GM12878 (cell line): ENCODE measurements around the gene CMYA5. TPM values are rescaled to one million over a fixed set of nuclear protein-coding genes. Genes with fewer than 3 reads are reported as not detected.

Source experiments
- ATAC-seq: fragments of 200-7000 bp; cut with Tn5 transposase; 3 replicates; pipeline ENCODE4 v1.9.1; 2020; ENCODE audit warnings: mild to moderate bottlenecking, moderate library complexity
- BruUV-seq: library from RNA; stranded (reverse); fragments of 400-500 nt; replicated peaks from 2 replicates; lab custom pipeline; 2021; lab: Mats Ljungman, UMichigan
- CTCF ChIA-PET: fragments of 300-600 bp; sonication (Branson Sonifier 250); formaldehyde crosslinking; extraction: SDS; loops from one replicate; lab custom pipeline; 2021; ENCODE audit warnings: inconsistent platforms; lab: Yijun Ruan, JAX
- POLR2A ChIA-PET: fragments of 350-600 bp; formaldehyde crosslinking; extraction: SDS; loops from one replicate; lab custom pipeline; 2021; ENCODE audit warnings: inconsistent platforms; lab: Charles Lee
- RAD21 ChIA-PET: fragments of 300-600 bp; sonication (Branson Sonifier 250); formaldehyde crosslinking; loops from one replicate; lab custom pipeline; 2023; ENCODE audit warnings: antibody characterized with exemption; ENCODE audit not compliant: unreplicated experiment; lab: Charles Lee
- SMC1A ChIA-PET: fragments of 300-600 bp; sonication (Branson Sonifier 250); formaldehyde crosslinking; loops from one replicate; lab custom pipeline; 2023; ENCODE audit not compliant: unreplicated experiment, uncharacterized antibody; lab: Charles Lee
- DNase-seq: peaks from one replicate; pipeline ENCODE4 v3.0.0-alpha.2; 2011; ENCODE audit warnings: low read depth, low spot score
- FAIRE-seq: peaks from 3 replicates; lab custom pipeline; 2011; peaks lifted over from hg19 to GRCh38; lab: Jason Lieb, UNC
- H2AFZ ChIP-seq: 2 replicates; pipeline ENCODE4 v1.6.0; 2011; ENCODE audit warnings: low read depth, low read length, control low read depth; ENCODE audit not compliant: control insufficient read depth
- H3K27ac ChIP-seq: 2 replicates; pipeline ENCODE4 v1.5.1; 2011; ENCODE audit warnings: control low read depth; ENCODE audit not compliant: control insufficient read depth, insufficient read depth
- H3K27me3 ChIP-seq, 2 experiments: replicated peaks in 1 of 2; 2 replicates each; pipeline versions ENCODE4 v1.6.0 to v1.6.1; 2011; ENCODE audit warnings: low read length in 1 of 2; ENCODE audit not compliant: control insufficient read depth in 2 of 2, insufficient read depth in 2 of 2
- H3K36me3 ChIP-seq, 2 experiments: 2 replicates each; pipeline ENCODE4 v1.5.1; 2011; ENCODE audit warnings: low read length in 1 of 2; ENCODE audit not compliant: control insufficient read depth in 2 of 2, insufficient read depth in 2 of 2
- H3K4me1 ChIP-seq: 2 replicates; pipeline ENCODE4 v1.6.1; 2011; ENCODE audit warnings: mild to moderate bottlenecking, low read length, moderate library complexity, mixed read lengths; ENCODE audit not compliant: control insufficient read depth, insufficient read depth
- H3K4me2 ChIP-seq: 2 replicates; pipeline ENCODE4 v1.6.0; 2011; ENCODE audit warnings: control low read depth; ENCODE audit not compliant: control insufficient read depth, insufficient read depth
- H3K4me3 ChIP-seq: fragments of 200-600 bp; sonication (generic); 2 replicates; pipeline ENCODE4 v1.5.1; 2016
- H3K79me2 ChIP-seq: 2 replicates; pipeline ENCODE4 v1.6.0; 2011; ENCODE audit warnings: low read length; ENCODE audit not compliant: control insufficient read depth, insufficient read depth
- H3K9ac ChIP-seq: 2 replicates; pipeline ENCODE4 v1.8.0; 2011; ENCODE audit warnings: low read length, control low read depth, mixed read lengths; ENCODE audit not compliant: control insufficient read depth, insufficient read depth
- H3K9me3 ChIP-seq: replicated peaks from 3 replicates; pipeline ENCODE4 v1.5.1; 2011; ENCODE audit warnings: mild to moderate bottlenecking, low read length; ENCODE audit not compliant: control insufficient read depth, insufficient read depth
- H4K20me1 ChIP-seq: 2 replicates; pipeline ENCODE4 v1.6.0; 2011; ENCODE audit not compliant: control insufficient read depth, insufficient read depth
- BCL11A ChIP-seq: IDR thresholded peaks from 2 replicates; pipeline ENCODE4 v1.6.1; 2011; ENCODE audit warnings: low read depth, low read length
- CHD2 ChIP-seq: IDR thresholded peaks from 2 replicates; pipeline ENCODE4 v1.6.1; 2011; ENCODE audit warnings: low read depth, low read length, improper control_type of control experiment, borderline replicate concordance
- CREB1 ChIP-seq: IDR thresholded peaks from 2 replicates; pipeline ENCODE4 v1.6.1; 2012; ENCODE audit warnings: low read depth, mild to moderate bottlenecking, inconsistent platforms
- IKZF2 ChIP-seq, 2 experiments: fragments of 450-650 bp; IDR thresholded peaks; 2 replicates each; pipeline ENCODE4 v1.6.1; 2017; ENCODE audit warnings: mild to moderate bottlenecking in 2 of 2, moderate library complexity in 2 of 2
- MXI1 ChIP-seq: fragments of 150-350 bp; IDR thresholded peaks from 2 replicates; pipeline ENCODE4 v1.6.1; 2011; ENCODE audit warnings: low read depth, mild to moderate bottlenecking, inconsistent platforms, low read length, improper control_type of control experiment
- SMARCA5 ChIP-seq: fragments of 450-650 bp; IDR thresholded peaks from 2 replicates; pipeline ENCODE4 v1.6.1; 2017; ENCODE audit warnings: mild to moderate bottlenecking
- SREBF2 ChIP-seq: IDR thresholded peaks from 2 replicates; pipeline ENCODE4 v1.6.1; 2012; ENCODE audit warnings: mild to moderate bottlenecking, low read length
- TARDBP ChIP-seq: IDR thresholded peaks from 2 replicates; pipeline ENCODE4 v1.6.1; 2016; ENCODE audit warnings: borderline replicate concordance
- TCF12 ChIP-seq: IDR thresholded peaks from 2 replicates; pipeline ENCODE4 v1.6.1; 2011; ENCODE audit warnings: low read depth, mild to moderate bottlenecking, low read length
- TCF3 ChIP-seq: IDR thresholded peaks from 2 replicates; pipeline ENCODE4 v1.6.1; 2012; ENCODE audit warnings: low read depth, mild to moderate bottlenecking, low read length, borderline replicate concordance; ENCODE audit not compliant: insufficient read depth
- WRNIP1 ChIP-seq: IDR thresholded peaks from 2 replicates; pipeline ENCODE4 v1.6.1; 2011; ENCODE audit warnings: low read depth, low read length, improper control_type of control experiment, borderline replicate concordance
- YY1 ChIP-seq: IDR thresholded peaks from 2 replicates; pipeline ENCODE4 v1.6.1; 2011; ENCODE audit warnings: low read depth, mild to moderate bottlenecking, low read length
- ZNF24 ChIP-seq: fragments of 450-650 bp; IDR thresholded peaks from 2 replicates; pipeline ENCODE4 v1.6.1; 2017; ENCODE audit warnings: antibody characterized with exemption, mild to moderate bottlenecking
- WGBS: methylation state at CpG from one replicate; pipeline ENCODE4 v1.1.6; 2016; ENCODE audit warnings: low lambda C conversion rate; ENCODE audit not compliant: insufficient replicate concordance, insufficient coverage; ENCODE audit errors: missing lambda C conversion rate; 5-methylcytosine and 5-hydroxymethylcytosine counted together
- in situ Hi-C: fragments of 300-500 bp; cut with MboI; formaldehyde crosslinking; loops from 9 replicates; pipeline ENCODE4 v1.14.3; 2018; ENCODE audit warnings: mixed read lengths
- intact Hi-C: fragments of 100-400 bp; cut with micrococcal nuclease; formaldehyde crosslinking; loops from one replicate; pipeline ENCODE4 v1.14.2; 2022; ENCODE audit not compliant: unreplicated experiment
- polyA plus RNA-seq, 11 experiments: library from polyadenylated mRNA; depleted of rRNA in 4 of 11; unstranded in 6 of 11; stranded (reverse) in 5 of 11; fragments of >200 nt; fragmentation: Nextera tagmentation in 4 of 11; fragmentation: Illumina TruSeq in 1 of 11; extraction: Ambion mirVana in 4 of 11; extraction: Trizol in 1 of 11; gene quantifications; 1 replicate in 1 of 11; 2 replicates in 10 of 11; pipeline versions ENCODE4 v1.2.1 to v1.2.3, GENCODE V29; 2011 to 2016; ENCODE audit warnings: inconsistent platforms in 2 of 11, missing spikeins in 2 of 11, low read depth in 1 of 11
- total RNA-seq, 4 experiments: library from RNA; depleted of rRNA in 3 of 4; stranded (reverse); fragments of >200 nt in 3 of 4; fragmentation: Illumina TruSeq in 1 of 4; extraction: Trizol in 1 of 4; gene quantifications; 2 replicates each; pipeline versions ENCODE4 v1.2.1 to v1.2.3, GENCODE V29; 2013 to 2021
- TF ChIP-seq, protein P1 (sequence below): fragments of 450-650 bp; IDR thresholded peaks from 2 replicates; pipeline ENCODE4 v1.6.1; 2018; ENCODE audit warnings: mild to moderate bottlenecking, low read depth, moderate library complexity; ENCODE audit not compliant: partially characterized antibody
- TF ChIP-seq, protein P2 (sequence below): fragments of 450-650 bp; formaldehyde crosslinking; IDR thresholded peaks from 2 replicates; pipeline ENCODE4 v1.5.0; 2022; ENCODE audit warnings: mild to moderate bottlenecking, missing genetic modification characterization
- TF ChIP-seq, protein P3 (sequence below): fragments of 450-650 bp; IDR thresholded peaks from 2 replicates; pipeline ENCODE4 v1.6.1; 2014; ENCODE audit warnings: mild to moderate bottlenecking
- TF ChIP-seq, protein P4 (sequence below): fragments of 450-650 bp; conservative IDR thresholded peaks from 2 replicates; pipeline ENCODE4 v1.6.1; 2017; ENCODE audit warnings: mild to moderate bottlenecking, moderate library complexity

Gene CMYA5
- total and polyA plus RNA-seq, 10 of the 15 experiments (the other 5 are each of a cell fraction or from before 2014, with no cell fraction given), result 0.01 to 0.34 (median 0.16) TPM; not detected in 1

DNA sequence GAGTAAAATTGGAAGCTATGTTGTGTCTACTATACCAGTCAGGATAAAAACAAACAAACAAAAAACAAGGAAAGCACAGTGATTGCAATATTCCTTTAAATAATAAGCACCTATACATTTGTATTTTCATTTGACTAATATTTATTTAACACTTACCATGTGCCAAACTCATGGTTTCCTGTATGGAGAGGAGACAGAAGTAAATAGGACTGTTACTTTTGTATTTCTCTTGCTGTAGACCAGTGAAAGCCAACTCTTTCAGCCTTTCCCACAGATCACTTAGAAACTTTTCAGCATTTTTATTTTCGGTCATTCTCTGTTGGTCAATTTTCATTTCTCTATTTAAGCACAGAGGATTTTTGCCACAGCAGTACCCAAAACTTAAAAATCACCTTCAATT lies 4.5 kb downstream of the CMYA5 start:
- peaks cover 10% of the 10 kb centered on the region; the same call in 1 of the 2 replicates for H3K4me1 ChIP-seq
- H3K36me3 ChIP-seq, result no peaks in the 10 kb centered on the region
- H3K27ac ChIP-seq, result no peak overlapping the region
- intact Hi-C loops, result no loop called here
- BruUV-seq, result no TSS peak
- ChIA-PET RAD21 (no interaction called here), POLR2A (interaction anchor here (0.6 kb wide), 1 partner anchor 668 kb away, joined by 3 read pairs; no protein-coding TSS in a partner anchor), SMC1A (interaction anchor here (0.6 to 0.7 kb wide), 2 partner anchors 14 to 122 kb away, joined by 3 read pairs; no protein-coding TSS in a partner anchor), CTCF (interaction anchor here (1.3 to 1.4 kb wide), 2 partner anchors 9 to 389 kb away, joined by 5 read pairs; no protein-coding TSS in a partner anchor)
- no peak overlapping the region for H3K4me2 ChIP-seq
- no peaks in the 10 kb centered on the region for H3K27me3 ChIP-seq
- no peaks in the 10 kb centered on the region for H3K79me2 ChIP-seq
- no peak overlapping the region for H3K4me3 ChIP-seq
- in situ Hi-C loops, result no loop called here
- no peak overlapping the region for H2AFZ ChIP-seq
- ATAC-seq (no peak), FAIRE-seq (no peak), DNase-seq (no peak)
- WGBS, result 96% methylated on average over 1 of the region's 1 CpG
- H3K9me3 ChIP-seq, result no peaks in the 10 kb centered on the region
- no peaks in the 10 kb centered on the region for H4K20me1 ChIP-seq
- H3K9ac ChIP-seq, result no peak overlapping the region
- no peak for TF ChIP-seq TCF12
- TF ChIP-seq CHD2, result no peak
- TF ChIP-seq, protein P1, sequence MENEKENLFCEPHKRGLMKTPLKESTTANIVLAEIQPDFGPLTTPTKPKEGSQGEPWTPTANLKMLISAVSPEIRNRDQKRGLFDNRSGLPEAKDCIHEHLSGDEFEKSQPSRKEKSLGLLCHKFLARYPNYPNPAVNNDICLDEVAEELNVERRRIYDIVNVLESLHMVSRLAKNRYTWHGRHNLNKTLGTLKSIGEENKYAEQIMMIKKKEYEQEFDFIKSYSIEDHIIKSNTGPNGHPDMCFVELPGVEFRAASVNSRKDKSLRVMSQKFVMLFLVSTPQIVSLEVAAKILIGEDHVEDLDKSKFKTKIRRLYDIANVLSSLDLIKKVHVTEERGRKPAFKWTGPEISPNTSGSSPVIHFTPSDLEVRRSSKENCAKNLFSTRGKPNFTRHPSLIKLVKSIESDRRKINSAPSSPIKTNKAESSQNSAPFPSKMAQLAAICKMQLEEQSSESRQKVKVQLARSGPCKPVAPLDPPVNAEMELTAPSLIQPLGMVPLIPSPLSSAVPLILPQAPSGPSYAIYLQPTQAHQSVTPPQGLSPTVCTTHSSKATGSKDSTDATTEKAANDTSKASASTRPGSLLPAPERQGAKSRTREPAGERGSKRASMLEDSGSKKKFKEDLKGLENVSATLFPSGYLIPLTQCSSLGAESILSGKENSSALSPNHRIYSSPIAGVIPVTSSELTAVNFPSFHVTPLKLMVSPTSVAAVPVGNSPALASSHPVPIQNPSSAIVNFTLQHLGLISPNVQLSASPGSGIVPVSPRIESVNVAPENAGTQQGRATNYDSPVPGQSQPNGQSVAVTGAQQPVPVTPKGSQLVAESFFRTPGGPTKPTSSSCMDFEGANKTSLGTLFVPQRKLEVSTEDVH, result no peak
- TF ChIP-seq TCF3, result no peak
- no peak for TF ChIP-seq TARDBP
- TF ChIP-seq MXI1, result no peak
- TF ChIP-seq ZNF24, result no peak
- TF ChIP-seq IKZF2 (IDR thresholded peaks at IDR 0.05), result no peak
- TF ChIP-seq YY1, result no peak
- TF ChIP-seq SREBF2, result no peak
- TF ChIP-seq, protein P2, sequence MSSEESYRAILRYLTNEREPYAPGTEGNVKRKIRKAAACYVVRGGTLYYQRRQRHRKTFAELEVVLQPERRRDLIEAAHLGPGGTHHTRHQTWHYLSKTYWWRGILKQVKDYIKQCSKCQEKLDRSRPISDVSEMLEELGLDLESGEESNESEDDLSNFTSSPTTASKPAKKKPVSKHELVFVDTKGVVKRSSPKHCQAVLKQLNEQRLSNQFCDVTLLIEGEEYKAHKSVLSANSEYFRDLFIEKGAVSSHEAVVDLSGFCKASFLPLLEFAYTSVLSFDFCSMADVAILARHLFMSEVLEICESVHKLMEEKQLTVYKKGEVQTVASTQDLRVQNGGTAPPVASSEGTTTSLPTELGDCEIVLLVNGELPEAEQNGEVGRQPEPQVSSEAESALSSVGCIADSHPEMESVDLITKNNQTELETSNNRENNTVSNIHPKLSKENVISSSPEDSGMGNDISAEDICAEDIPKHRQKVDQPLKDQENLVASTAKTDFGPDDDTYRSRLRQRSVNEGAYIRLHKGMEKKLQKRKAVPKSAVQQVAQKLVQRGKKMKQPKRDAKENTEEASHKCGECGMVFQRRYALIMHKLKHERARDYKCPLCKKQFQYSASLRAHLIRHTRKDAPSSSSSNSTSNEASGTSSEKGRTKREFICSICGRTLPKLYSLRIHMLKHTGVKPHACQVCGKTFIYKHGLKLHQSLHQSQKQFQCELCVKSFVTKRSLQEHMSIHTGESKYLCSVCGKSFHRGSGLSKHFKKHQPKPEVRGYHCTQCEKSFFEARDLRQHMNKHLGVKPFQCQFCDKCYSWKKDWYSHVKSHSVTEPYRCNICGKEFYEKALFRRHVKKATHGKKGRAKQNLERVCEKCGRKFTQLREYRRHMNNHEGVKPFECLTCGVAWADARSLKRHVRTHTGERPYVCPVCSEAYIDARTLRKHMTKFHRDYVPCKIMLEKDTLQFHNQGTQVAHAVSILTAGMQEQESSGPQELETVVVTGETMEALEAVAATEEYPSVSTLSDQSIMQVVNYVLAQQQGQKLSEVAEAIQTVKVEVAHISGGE, result no peak
- TF ChIP-seq, protein P3, sequence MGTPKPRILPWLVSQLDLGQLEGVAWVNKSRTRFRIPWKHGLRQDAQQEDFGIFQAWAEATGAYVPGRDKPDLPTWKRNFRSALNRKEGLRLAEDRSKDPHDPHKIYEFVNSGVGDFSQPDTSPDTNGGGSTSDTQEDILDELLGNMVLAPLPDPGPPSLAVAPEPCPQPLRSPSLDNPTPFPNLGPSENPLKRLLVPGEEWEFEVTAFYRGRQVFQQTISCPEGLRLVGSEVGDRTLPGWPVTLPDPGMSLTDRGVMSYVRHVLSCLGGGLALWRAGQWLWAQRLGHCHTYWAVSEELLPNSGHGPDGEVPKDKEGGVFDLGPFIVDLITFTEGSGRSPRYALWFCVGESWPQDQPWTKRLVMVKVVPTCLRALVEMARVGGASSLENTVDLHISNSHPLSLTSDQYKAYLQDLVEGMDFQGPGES, result no peak
- TF ChIP-seq, protein P4, sequence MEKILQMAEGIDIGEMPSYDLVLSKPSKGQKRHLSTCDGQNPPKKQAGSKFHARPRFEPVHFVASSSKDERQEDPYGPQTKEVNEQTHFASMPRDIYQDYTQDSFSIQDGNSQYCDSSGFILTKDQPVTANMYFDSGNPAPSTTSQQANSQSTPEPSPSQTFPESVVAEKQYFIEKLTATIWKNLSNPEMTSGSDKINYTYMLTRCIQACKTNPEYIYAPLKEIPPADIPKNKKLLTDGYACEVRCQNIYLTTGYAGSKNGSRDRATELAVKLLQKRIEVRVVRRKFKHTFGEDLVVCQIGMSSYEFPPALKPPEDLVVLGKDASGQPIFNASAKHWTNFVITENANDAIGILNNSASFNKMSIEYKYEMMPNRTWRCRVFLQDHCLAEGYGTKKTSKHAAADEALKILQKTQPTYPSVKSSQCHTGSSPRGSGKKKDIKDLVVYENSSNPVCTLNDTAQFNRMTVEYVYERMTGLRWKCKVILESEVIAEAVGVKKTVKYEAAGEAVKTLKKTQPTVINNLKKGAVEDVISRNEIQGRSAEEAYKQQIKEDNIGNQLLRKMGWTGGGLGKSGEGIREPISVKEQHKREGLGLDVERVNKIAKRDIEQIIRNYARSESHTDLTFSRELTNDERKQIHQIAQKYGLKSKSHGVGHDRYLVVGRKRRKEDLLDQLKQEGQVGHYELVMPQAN, result no peak
- TF ChIP-seq WRNIP1, result no peak
- no peak for TF ChIP-seq CREB1
- TF ChIP-seq BCL11A, result no peak
- TF ChIP-seq SMARCA5, result no peak
